ENCODE results near the gene BCKDHA.

DNA sequence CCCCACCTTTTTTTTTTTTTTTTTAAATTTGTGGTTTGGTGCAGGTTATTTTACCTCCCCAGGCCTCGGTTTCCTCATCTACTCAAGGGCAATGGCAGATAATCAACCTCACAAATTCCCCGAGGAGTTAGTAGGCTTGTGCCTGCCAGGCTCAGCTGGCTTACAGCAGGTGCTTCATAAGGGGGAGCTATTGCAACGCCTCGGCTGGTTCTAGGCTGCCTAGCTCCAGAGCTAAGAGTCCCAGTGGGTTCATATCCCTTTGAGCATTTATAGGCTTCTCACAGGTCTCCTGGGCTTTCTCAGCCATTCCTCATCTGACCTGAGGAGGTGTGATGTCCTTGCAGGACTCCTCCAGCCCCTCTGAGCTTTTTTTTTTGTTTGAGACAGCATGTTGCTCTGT, 10.6 kb downstream of the BCKDHA start:
- TF ChIP-seq, protein P1, sequence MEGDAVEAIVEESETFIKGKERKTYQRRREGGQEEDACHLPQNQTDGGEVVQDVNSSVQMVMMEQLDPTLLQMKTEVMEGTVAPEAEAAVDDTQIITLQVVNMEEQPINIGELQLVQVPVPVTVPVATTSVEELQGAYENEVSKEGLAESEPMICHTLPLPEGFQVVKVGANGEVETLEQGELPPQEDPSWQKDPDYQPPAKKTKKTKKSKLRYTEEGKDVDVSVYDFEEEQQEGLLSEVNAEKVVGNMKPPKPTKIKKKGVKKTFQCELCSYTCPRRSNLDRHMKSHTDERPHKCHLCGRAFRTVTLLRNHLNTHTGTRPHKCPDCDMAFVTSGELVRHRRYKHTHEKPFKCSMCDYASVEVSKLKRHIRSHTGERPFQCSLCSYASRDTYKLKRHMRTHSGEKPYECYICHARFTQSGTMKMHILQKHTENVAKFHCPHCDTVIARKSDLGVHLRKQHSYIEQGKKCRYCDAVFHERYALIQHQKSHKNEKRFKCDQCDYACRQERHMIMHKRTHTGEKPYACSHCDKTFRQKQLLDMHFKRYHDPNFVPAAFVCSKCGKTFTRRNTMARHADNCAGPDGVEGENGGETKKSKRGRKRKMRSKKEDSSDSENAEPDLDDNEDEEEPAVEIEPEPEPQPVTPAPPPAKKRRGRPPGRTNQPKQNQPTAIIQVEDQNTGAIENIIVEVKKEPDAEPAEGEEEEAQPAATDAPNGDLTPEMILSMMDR (conservative IDR thresholded peaks at IDR 0.05; ENCODE audit: low read length), result peak; percentile 52
- no peak for TF ChIP-seq EZH2phosphoT487 (IDR thresholded peaks at IDR 0.05; ENCODE audit: borderline replicate concordance, low read depth, low read length)

All from OCI-LY7 (cell line).